GM12878 (cell line): ENCODE data around the gene SMIM26.

ENCODE experiments used
- HDGF ChIP-seq: fragments of 450-650 bp; IDR thresholded peaks from 2 replicates; pipeline ENCODE4 v1.6.1; 2016; ENCODE audit warnings: antibody characterized with exemption
- MYB ChIP-seq: fragments of 150-350 bp; IDR thresholded peaks from 2 replicates; pipeline ENCODE4 v1.6.1; 2014; ENCODE audit warnings: mild to moderate bottlenecking, low read depth, low read length, borderline replicate concordance
- TF ChIP-seq, protein P1 (sequence below): IDR thresholded peaks from 2 replicates; pipeline ENCODE4 v1.6.1; 2012; ENCODE audit warnings: improper control_type of control experiment, low read depth, low read length; ENCODE audit not compliant: insufficient replicate concordance
- TF ChIP-seq, protein P2 (sequence below): IDR thresholded peaks from 2 replicates; pipeline ENCODE4 v1.6.1; 2012; ENCODE audit warnings: mild to moderate bottlenecking, low read depth, low read length

DNA sequence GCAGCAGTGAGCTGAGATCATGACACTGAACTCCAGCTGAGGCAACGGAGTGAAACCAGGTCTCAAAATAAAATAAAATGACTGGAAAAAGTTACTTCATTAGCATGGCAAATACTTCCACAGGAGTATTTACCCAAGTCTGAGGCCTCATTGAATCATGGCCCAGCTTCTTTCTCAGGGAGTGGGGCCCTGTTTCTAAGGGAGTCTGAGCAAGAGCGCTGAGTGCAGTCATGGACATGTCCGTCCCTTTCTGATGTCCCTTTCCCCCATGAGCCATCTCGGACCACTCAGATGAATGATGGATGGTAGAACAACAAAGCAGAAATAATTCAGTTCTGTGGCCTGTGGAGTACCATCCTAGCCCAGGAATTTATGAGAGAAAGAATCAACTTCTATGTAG lies 12.8 kb downstream of the SMIM26 start:
- TF ChIP-seq MYB (no peak), HDGF (no peak)
- TF ChIP-seq, protein P1, sequence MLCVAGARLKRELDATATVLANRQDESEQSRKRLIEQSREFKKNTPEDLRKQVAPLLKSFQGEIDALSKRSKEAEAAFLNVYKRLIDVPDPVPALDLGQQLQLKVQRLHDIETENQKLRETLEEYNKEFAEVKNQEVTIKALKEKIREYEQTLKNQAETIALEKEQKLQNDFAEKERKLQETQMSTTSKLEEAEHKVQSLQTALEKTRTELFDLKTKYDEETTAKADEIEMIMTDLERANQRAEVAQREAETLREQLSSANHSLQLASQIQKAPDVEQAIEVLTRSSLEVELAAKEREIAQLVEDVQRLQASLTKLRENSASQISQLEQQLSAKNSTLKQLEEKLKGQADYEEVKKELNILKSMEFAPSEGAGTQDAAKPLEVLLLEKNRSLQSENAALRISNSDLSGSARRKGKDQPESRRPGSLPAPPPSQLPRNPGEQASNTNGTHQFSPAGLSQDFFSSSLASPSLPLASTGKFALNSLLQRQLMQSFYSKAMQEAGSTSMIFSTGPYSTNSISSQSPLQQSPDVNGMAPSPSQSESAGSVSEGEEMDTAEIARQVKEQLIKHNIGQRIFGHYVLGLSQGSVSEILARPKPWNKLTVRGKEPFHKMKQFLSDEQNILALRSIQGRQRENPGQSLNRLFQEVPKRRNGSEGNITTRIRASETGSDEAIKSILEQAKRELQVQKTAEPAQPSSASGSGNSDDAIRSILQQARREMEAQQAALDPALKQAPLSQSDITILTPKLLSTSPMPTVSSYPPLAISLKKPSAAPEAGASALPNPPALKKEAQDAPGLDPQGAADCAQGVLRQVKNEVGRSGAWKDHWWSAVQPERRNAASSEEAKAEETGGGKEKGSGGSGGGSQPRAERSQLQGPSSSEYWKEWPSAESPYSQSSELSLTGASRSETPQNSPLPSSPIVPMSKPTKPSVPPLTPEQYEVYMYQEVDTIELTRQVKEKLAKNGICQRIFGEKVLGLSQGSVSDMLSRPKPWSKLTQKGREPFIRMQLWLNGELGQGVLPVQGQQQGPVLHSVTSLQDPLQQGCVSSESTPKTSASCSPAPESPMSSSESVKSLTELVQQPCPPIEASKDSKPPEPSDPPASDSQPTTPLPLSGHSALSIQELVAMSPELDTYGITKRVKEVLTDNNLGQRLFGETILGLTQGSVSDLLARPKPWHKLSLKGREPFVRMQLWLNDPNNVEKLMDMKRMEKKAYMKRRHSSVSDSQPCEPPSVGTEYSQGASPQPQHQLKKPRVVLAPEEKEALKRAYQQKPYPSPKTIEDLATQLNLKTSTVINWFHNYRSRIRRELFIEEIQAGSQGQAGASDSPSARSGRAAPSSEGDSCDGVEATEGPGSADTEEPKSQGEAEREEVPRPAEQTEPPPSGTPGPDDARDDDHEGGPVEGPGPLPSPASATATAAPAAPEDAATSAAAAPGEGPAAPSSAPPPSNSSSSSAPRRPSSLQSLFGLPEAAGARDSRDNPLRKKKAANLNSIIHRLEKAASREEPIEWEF = no peak
- TF ChIP-seq, protein P2, sequence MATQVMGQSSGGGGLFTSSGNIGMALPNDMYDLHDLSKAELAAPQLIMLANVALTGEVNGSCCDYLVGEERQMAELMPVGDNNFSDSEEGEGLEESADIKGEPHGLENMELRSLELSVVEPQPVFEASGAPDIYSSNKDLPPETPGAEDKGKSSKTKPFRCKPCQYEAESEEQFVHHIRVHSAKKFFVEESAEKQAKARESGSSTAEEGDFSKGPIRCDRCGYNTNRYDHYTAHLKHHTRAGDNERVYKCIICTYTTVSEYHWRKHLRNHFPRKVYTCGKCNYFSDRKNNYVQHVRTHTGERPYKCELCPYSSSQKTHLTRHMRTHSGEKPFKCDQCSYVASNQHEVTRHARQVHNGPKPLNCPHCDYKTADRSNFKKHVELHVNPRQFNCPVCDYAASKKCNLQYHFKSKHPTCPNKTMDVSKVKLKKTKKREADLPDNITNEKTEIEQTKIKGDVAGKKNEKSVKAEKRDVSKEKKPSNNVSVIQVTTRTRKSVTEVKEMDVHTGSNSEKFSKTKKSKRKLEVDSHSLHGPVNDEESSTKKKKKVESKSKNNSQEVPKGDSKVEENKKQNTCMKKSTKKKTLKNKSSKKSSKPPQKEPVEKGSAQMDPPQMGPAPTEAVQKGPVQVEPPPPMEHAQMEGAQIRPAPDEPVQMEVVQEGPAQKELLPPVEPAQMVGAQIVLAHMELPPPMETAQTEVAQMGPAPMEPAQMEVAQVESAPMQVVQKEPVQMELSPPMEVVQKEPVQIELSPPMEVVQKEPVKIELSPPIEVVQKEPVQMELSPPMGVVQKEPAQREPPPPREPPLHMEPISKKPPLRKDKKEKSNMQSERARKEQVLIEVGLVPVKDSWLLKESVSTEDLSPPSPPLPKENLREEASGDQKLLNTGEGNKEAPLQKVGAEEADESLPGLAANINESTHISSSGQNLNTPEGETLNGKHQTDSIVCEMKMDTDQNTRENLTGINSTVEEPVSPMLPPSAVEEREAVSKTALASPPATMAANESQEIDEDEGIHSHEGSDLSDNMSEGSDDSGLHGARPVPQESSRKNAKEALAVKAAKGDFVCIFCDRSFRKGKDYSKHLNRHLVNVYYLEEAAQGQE = no peak
